Activated CD8-positive, alpha-beta memory T cell treated with anti-CD3 and anti-CD28 coated beads for 4 hours (primary cell): ENCODE results near the gene AURKA.
"Not testable (repeated sequence)": the region's sequence is repeated elsewhere in the genome, so short reads cannot be mapped to it uniquely, and the experiment has no call there.

ENCODE experiments used
- DNase-seq, 2 donors: peaks; one replicate each; pipeline ENCODE4 v3.0.0-alpha.2; 2020; ENCODE audit warnings: low read depth in 2 of 2

Gene AURKA

GRCh38 chr20:56422076-56422823, 30.2 kb upstream of the AURKA start:
- no peak for DNase-seq

DNA sequence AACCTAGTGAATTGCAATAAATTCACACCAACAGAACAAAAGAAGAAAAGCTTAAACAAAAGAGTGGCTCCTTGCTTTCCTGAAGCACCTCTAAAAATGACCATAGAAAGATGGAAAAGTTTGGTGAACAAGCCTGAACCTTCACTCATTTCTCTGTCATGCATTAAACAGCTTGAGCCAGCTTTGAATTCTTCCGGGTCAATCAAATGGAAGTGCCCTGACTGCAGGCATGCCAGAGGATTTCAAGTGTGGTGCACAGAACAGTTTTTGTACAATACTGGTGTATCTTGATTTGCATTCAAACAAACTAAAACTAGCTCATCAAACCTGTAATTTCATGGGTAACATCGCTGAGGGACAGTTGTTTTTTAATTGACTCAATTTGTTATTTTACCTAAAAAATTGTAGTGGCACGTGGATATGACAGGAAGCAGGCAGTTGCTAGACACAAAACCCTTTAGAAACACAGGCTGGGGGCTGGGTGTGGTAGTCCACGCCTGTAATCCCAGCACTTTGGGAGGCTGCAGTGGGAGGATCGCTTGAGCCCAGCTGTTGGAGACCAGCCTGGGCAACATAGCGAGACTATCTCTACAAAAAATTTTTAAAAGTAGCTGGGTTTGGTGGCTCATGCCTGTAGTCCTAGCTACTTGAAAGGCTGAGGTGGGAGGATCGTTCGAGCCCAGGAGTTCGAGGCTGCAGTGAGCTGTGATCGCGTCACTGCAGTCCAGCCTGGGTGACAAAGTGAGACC, 29.1 kb upstream of the AURKA start:
- DNase-seq = no peak

GRCh38 chr20:56420028-56420427, 28.0 kb upstream of the AURKA start:
- no peak for DNase-seq

- no peak for DNase-seq
These were observed 26.4 kb upstream of the AURKA start for GRCh38 chr20:56418385-56418861.

DNA sequence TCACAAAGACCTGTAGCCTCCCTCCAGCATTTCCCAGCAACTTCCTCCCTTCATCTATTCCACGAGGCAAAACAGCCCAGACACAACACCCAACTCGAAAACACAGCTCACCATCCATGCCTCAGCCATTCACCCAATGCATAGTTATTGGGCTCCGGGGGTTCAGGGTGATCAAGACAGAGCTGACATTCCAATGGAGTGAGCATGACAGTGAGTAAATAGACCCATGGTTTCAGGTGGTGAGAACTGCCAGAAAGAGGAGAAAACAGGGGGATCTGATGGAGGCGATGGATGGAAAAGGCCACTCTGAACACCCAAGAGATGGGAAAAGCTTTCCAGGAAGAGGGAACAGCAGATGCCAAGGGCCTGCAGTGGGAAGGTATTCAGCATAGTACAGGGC, 25.9 kb upstream of the AURKA start:
- DNase-seq = no peak

GRCh38 chr20:56417402-56417801, 25.4 kb upstream of the AURKA start:
- DNase-seq = no peak

DNA sequence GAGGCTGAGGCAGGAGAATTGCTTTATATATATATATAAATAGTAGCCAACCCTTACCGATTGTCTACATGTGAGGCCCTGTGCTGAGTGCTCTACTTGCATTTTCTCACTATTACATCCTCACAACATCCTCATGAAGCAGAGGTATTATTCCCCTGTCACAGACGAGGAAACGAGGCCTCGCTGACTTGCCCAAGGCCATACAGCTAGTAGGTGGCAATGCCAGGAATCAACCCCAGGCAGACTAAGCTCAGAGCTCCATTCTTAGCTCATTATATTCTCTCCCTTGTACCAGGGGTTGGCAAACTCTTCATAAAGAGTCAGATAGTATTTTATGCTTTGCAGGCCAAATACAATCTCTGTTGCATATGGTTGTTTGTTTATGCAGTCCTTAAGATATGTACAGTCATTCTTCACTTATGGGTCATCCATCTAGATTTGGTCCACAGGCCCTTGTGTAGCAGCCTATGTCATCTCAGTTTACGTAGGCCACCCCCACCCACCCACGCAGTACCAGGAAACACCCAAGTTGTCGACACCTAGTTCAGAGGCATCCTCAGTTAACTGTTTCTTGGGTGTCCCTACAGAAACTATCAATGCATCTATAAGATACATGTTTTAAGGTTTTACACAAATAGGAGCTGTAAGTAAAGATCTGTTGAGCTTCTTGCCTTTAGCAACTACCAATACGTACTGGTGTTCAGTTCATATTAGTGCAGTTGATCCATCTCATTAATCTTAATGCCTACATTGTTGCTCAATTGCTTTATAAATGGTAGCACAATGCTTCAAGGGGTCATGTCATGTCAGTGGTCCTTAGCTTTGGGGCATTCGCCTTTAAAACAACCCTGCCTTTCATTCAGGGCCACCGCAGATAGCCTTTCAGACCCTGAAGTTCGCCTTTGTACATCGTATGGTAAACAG, 23.1 kb upstream of the AURKA start:
- DNase-seq = peak in 1 of 2 donors; percentile 60

DNA sequence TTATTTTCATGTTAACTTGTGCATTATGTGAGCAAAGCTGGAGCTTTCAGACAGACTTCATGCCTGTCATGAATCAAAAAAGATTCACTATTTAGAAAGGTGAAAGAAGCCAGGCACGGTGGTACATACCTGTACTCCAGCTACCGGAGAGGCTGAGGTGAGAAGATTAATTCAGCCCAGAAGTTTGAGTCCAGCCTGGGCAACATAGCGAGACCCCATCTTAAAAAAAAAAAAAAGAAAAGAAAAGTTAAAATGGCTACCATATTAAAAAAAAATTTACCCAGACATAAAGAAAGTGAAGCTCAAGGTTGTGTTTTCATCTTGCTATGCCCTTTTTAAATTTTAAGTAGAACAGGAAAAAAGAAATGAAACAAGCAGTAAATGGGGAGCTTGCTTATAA, 20.9 kb upstream of the AURKA start:
- DNase-seq = no peak

DNA sequence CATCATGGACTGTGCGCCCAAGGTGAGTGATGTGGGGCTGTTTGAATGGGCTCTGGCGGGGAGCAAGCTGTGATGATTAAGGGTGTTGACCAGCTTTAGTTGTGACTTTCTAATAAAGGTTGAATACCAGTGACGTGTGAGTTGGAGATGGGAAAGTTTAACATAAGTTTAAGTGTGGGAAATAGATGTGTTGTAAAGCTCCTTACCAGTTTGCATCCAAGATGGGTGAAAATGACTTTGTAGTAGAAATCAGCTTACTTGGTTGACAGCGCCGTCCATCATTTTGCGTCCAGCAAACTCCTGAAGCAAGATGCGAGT, 20.4 kb upstream of the AURKA start:
- DNase-seq = no peak

- no peak for DNase-seq
These were observed 19.9 kb upstream of the AURKA start, which contains the start of gene CASS4 for GRCh38 chr20:56411759-56412472. Gene CASS4, plus strand, starts transcription at chr20:56412260. Its CDS starts 199 bp downstream, at chr20:56412459.

DNA sequence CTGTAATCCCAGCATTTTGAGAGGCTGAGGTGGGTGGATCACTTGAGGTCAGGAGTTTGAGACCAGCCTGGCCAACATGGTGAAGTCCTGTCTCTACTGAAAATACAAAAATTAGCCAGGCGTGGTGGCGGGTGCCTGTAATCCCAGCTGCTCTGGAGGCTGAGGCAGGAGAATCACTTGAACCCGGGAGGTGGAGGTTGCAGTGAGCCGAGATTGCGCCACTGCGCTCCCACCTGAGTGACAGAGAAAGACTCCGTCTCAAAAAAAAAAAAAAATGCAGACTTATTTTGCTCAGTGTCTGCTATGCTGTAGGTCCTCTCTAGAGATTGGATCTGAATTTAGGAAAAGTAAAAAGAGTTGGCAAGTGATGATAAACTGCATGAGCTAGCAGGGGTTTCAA, 19.3 kb upstream of the AURKA start:
- not testable (repeated sequence) for DNase-seq

DNA sequence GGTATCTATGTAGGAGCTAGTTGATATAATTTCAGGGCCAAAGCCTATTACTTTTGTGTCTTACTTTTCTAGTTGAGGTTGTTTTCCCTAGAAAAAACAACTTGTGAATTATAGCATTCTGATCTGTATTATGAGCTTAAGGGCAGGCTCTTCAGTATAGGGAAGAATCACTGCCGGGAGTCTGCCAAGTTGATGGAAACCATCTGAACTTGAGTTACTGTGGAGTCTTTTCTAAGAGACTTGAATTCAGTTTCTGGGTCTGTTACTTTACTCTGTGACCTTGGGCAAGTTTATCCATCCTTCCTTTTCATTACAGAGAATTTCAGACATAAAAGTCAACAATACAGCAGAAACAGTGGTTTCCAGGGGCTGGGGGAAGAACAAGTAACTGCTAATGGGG, 17.9 kb upstream of the AURKA start:
- no peak for DNase-seq

GRCh38 chr20:56409521-56409920, 17.5 kb upstream of the AURKA start:
- no peak for DNase-seq

GRCh38 chr20:56406910-56407309, 14.9 kb upstream of the AURKA start:
- no peak for DNase-seq

- not testable (repeated sequence) for DNase-seq
These were observed 13.3 kb upstream of the AURKA start for GRCh38 chr20:56405356-56405755.

GRCh38 chr20:56403465-56403864, 11.4 kb upstream of the AURKA start:
- no peak for DNase-seq

DNA sequence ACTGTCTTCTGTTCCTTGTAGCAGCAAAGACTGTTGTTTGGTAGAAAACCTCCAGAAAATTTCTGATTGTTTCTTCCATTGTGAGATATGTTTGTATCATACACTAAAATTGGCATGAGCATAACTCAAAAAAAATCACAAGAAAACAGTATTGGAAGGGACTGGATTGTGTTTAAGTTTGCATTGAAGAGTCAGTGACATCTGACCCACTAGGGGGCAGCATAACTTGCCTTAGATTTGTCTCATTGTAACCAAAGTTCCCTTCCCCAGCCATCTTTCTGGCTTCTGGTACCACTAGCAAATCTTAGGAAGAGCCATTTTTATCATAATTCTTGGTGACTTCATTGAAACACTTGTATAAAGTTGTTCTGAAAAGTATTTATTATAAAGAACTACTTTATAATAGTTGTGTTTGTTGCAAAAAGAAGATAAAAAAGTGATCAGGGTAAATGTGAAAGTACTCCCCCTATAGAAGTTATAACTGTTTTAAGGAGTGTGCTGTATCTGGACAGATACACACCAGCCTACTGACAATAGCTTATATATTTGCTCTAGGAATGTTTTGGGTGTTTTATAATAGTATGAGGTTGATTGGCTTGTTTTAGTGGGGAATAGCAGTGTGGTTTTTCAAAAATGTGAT, 8.1 kb upstream of the AURKA start:
- peak in 1 of 2 donors; percentile 48 for DNase-seq

GRCh38 chr20:56395166-56395565, 3.2 kb upstream of the AURKA start:
- no peak for DNase-seq

- DNase-seq = no peak
These were observed 1.6 kb upstream of the AURKA start for GRCh38 chr20:56393653-56394052.

- DNase-seq = no peak
These were observed 967 bp upstream of the AURKA start for GRCh38 chr20:56392881-56393482.
